K562 (cell line): ENCODE results near the gene CHST13. TPM values are rescaled to one million over a fixed set of nuclear protein-coding genes. Genes with fewer than 3 reads are reported as not detected.

Source experiments
- ATAC-seq: fragments of 200-7000 bp; cut with Tn5 transposase; 3 replicates; pipeline ENCODE4 v1.9.1; 2020; ENCODE audit warnings: moderate library complexity
- BruUV-seq: library from RNA; stranded (reverse); fragments of 400-500 nt; replicated peaks from 2 replicates; lab custom pipeline; 2021; lab: Mats Ljungman, UMichigan
- CTCF ChIA-PET: fragments of 300-600 bp; formaldehyde crosslinking; extraction: SDS; loops from one replicate; lab custom pipeline; 2021; ENCODE audit warnings: low intra/inter-chr PET ratio; lab: Yijun Ruan, JAX
- POLR2A ChIA-PET: fragments of 300-600, 350-650 bp; sonication (Branson Sonifier 250); formaldehyde crosslinking; extraction: SDS; loops from one replicate; lab custom pipeline; 2021; ENCODE audit warnings: antibody characterized with exemption, inconsistent platforms; lab: Yijun Ruan, JAX
- DNase-seq, 4 experiments: peaks; one replicate each; pipeline versions ENCODE4 v3.0.0 to v3.0.0-alpha.2; 2011 to 2018; ENCODE audit warnings: low spot score in 3 of 4, mixed read lengths in 3 of 4; ENCODE audit errors: extremely low read depth in 1 of 4
- FAIRE-seq: peaks from 2 replicates; lab custom pipeline; 2011; peaks lifted over from hg19 to GRCh38; lab: Jason Lieb, UNC
- H2AFZ ChIP-seq: 2 replicates; pipeline ENCODE4 v1.6.0; 2011; ENCODE audit warnings: low read depth, low read length, control low read depth, inconsistent platforms
- H3K27ac ChIP-seq: fragments of 200-600 bp; 3 replicates; pipeline ENCODE4 v1.8.0; 2011; ENCODE audit warnings: low read depth, mild to moderate bottlenecking, control low read depth, inconsistent platforms, low read length, moderate library complexity, mixed read lengths; ENCODE audit errors: extremely low read depth
- H3K27me3 ChIP-seq, 2 experiments: fragments of 300-600 bp in 1 of 2; 2 replicates in 1 of 2; 3 replicates in 1 of 2; pipeline versions ENCODE4 v1.6.0 to v1.8.0; 2011; ENCODE audit warnings: inconsistent platforms in 2 of 2, low read length in 2 of 2, mild to moderate bottlenecking in 1 of 2, mixed read lengths in 1 of 2, moderate library complexity in 1 of 2; ENCODE audit not compliant: control insufficient read depth in 2 of 2, insufficient read depth in 2 of 2
- H3K36me3 ChIP-seq: fragments of 300-600 bp; 3 replicates; pipeline ENCODE4 v1.8.0; 2011; ENCODE audit warnings: mild to moderate bottlenecking, low read length, inconsistent platforms; ENCODE audit not compliant: control insufficient read depth, insufficient read depth
- H3K4me1 ChIP-seq, 2 experiments: fragments of 200-600 bp in 1 of 2; replicated peaks in 1 of 2; 2 replicates in 1 of 2; 3 replicates in 1 of 2; pipeline versions ENCODE4 v1.5.1 to v1.8.0; 2011; ENCODE audit warnings: inconsistent platforms in 2 of 2, low read length in 2 of 2, mild to moderate bottlenecking in 1 of 2, mixed read lengths in 1 of 2, moderate library complexity in 1 of 2; ENCODE audit not compliant: control insufficient read depth in 2 of 2, insufficient read depth in 2 of 2
- H3K4me2 ChIP-seq: 2 replicates; pipeline ENCODE4 v1.6.1; 2011; ENCODE audit warnings: low read length, control low read depth, inconsistent platforms, mixed read lengths; ENCODE audit not compliant: insufficient read depth
- H3K4me3 ChIP-seq: fragments of 200-600 bp; sonication (generic), shearing (Covaris generic); 2 replicates; pipeline ENCODE4 v1.5.1; 2016; ENCODE audit warnings: control low read depth, inconsistent platforms
- H3K79me2 ChIP-seq: fragments of 200-600 bp; 3 replicates; pipeline ENCODE4 v1.8.0; 2011; ENCODE audit warnings: low read length, inconsistent platforms; ENCODE audit not compliant: control insufficient read depth, insufficient read depth
- H3K9ac ChIP-seq, 2 experiments: 2 replicates each; pipeline versions ENCODE4 v1.6.0 to v1.6.1; 2011; ENCODE audit warnings: low read depth in 2 of 2, low read length in 2 of 2, control low read depth in 1 of 2, inconsistent platforms in 1 of 2, mild to moderate bottlenecking in 1 of 2, mixed read lengths in 1 of 2; ENCODE audit not compliant: insufficient read depth in 1 of 2
- H3K9me1 ChIP-seq: one replicate; pipeline ENCODE4 v1.6.0; 2011; ENCODE audit warnings: inconsistent platforms, mild to moderate bottlenecking, low read length, moderate library complexity; ENCODE audit not compliant: control insufficient read depth, insufficient read depth
- H3K9me3 ChIP-seq: replicated peaks from 2 replicates; pipeline ENCODE4 v1.5.1; 2011; ENCODE audit warnings: low read depth, low read length, inconsistent platforms; ENCODE audit not compliant: control insufficient read depth, insufficient read depth
- H4K20me1 ChIP-seq: replicated peaks from 2 replicates; pipeline ENCODE4 v1.6.1; 2011; ENCODE audit warnings: low read length, inconsistent platforms, mixed read lengths; ENCODE audit not compliant: control insufficient read depth, insufficient read depth
- CC2D1A ChIP-seq: fragments of 450-650 bp; IDR thresholded peaks from 2 replicates; pipeline ENCODE4 v1.6.1; 2017; ENCODE audit warnings: mild to moderate bottlenecking
- DDX20 ChIP-seq: fragments of 450-650 bp; IDR thresholded peaks from 2 replicates; pipeline ENCODE4 v1.6.1; 2016; ENCODE audit warnings: missing genetic modification characterization, low read depth, mild to moderate bottlenecking, missing compliant biosample characterization, moderate library complexity
- E2F3 ChIP-seq: fragments of 250-450 bp; sonication (Bioruptor Pico); IDR thresholded peaks from 2 replicates; pipeline ENCODE4 v1.4.0; 2020; ENCODE audit warnings: mild to moderate bottlenecking
- GABPB2 ChIP-seq: fragments of 250-450 bp; sonication (Bioruptor Pico); conservative IDR thresholded peaks from 2 replicates; pipeline ENCODE4 v1.5.1; 2021; ENCODE audit warnings: mild to moderate bottlenecking
- HNRNPLL ChIP-seq: fragments of 200-400 bp; formaldehyde crosslinking; IDR thresholded peaks from 2 replicates; pipeline ENCODE4 v1.6.1; 2017; ENCODE audit warnings: low read length, low read depth, mild to moderate bottlenecking; ENCODE audit not compliant: poor library complexity, severe bottlenecking
- MTF1 ChIP-seq: fragments of 250-450 bp; sonication (Bioruptor Pico); IDR thresholded peaks from 2 replicates; pipeline ENCODE4 v1.9.0; 2021; ENCODE audit warnings: moderate library complexity, mild to moderate bottlenecking, inconsistent platforms, borderline replicate concordance
- NFRKB ChIP-seq: fragments of 450-650 bp; IDR thresholded peaks from 2 replicates; pipeline ENCODE4 v1.6.1; 2016; ENCODE audit warnings: low read depth
- SIN3B ChIP-seq: fragments of 450-650 bp; IDR thresholded peaks from 2 replicates; pipeline ENCODE4 v1.6.1; 2017; ENCODE audit warnings: low read depth, mild to moderate bottlenecking, moderate library complexity
- SPI1 ChIP-seq: IDR thresholded peaks from 2 replicates; pipeline ENCODE4 v1.6.1; 2011; ENCODE audit warnings: low read depth, low read length, control low read depth, borderline replicate concordance
- TAF7 ChIP-seq: fragments of 450-650 bp; IDR thresholded peaks from 2 replicates; pipeline ENCODE4 v1.6.1; 2016; ENCODE audit warnings: missing genetic modification characterization, missing compliant biosample characterization
- ZKSCAN3 ChIP-seq: fragments of 250-450 bp; sonication (Bioruptor Pico); IDR thresholded peaks from 2 replicates; pipeline ENCODE4 v1.4.0; 2020
- ZNF384 ChIP-seq: IDR thresholded peaks from 2 replicates; pipeline ENCODE4 v1.6.1; 2012; ENCODE audit warnings: low read depth, low read length, improper control_type of control experiment
- ZNF766 ChIP-seq: fragments of 200-800 bp; sonication (Bioruptor generic); conservative IDR thresholded peaks from 2 replicates; pipeline ENCODE4 v1.6.1; 2016; ENCODE audit warnings: missing genetic modification characterization, missing compliant biosample characterization
- whole genome bisulfite sequencing: fragments of 100-300 bp; shearing (Covaris generic); methylation state at CpG from one replicate; pipeline ENCODE4 v1.1.6; 2016; ENCODE audit warnings: low coverage, mixed read lengths; ENCODE audit not compliant: insufficient coverage; ENCODE audit errors: missing lambda C conversion rate; 5-methylcytosine and 5-hydroxymethylcytosine counted together
- in situ Hi-C: fragments of 300-500 bp; cut with MboI; formaldehyde crosslinking; loops from 4 replicates; pipeline ENCODE4 v1.15.0; 2018; ENCODE audit warnings: inconsistent platforms, mixed read lengths
- intact Hi-C: fragments of 100-400 bp; cut with micrococcal nuclease; formaldehyde crosslinking; loops from 2 replicates; pipeline ENCODE4 v1.14.2; 2022
- polyA plus RNA-seq, 8 experiments: library from polyadenylated mRNA; depleted of rRNA in 4 of 8; stranded (reverse) in 5 of 8; unstranded in 3 of 8; fragments of >200 nt; fragmentation: Nextera tagmentation in 2 of 8; fragmentation: Illumina TruSeq in 1 of 8; extraction: Ambion mirVana in 2 of 8; extraction: Trizol in 1 of 8; gene quantifications; 2 replicates each; pipeline versions ENCODE4 v1.2.1 to v1.2.3, GENCODE V29; 2011 to 2014; ENCODE audit warnings: inconsistent platforms in 1 of 8, missing spikeins in 1 of 8
- total RNA-seq, 7 experiments: library from RNA; depleted of rRNA in 6 of 7; stranded (reverse); fragments of >200 nt in 6 of 7; fragmentation: Illumina TruSeq in 2 of 7; extraction: Trizol in 2 of 7; gene quantifications; 2 replicates each; pipeline versions ENCODE4 v1.2.1 to v1.2.3, GENCODE V29; 2011 to 2021; ENCODE audit warnings: low replicate concordance in 1 of 7
- TF ChIP-seq, protein P1 (sequence below): fragments of 250-450 bp; sonication (Bioruptor Pico); IDR thresholded peaks from 2 replicates; pipeline ENCODE4 v1.4.0; 2020
- TF ChIP-seq, protein P2 (sequence below): fragments of 250-450 bp; sonication (Bioruptor Pico); IDR thresholded peaks from 2 replicates; pipeline ENCODE4 v1.6.1; 2021; ENCODE audit warnings: mild to moderate bottlenecking
- TF ChIP-seq, protein P3 (sequence below): IDR thresholded peaks from 2 replicates; pipeline ENCODE4 v1.6.1; 2012; ENCODE audit warnings: low read depth, low read length, improper control_type of control experiment, borderline replicate concordance

Gene CHST13
- total and polyA plus RNA-seq, 9 of the 15 experiments (the other 6 are each of a cell fraction or from before 2014, with no cell fraction given), result not detected

GRCh38 chr3:126516152-126516935, 7.6 kb upstream of the CHST13 start:
- H3K9me3 ChIP-seq, result no peaks in the 10 kb centered on the region
- no peaks in the 10 kb centered on the region for H3K9me1 ChIP-seq
- H3K4me3 ChIP-seq, result no peak overlapping the region
- H3K36me3 ChIP-seq, result no peaks in the 10 kb centered on the region
- CTCF ChIA-PET, result no interaction called here
- no peak overlapping the region for H3K4me2 ChIP-seq
- no TSS peak for BruUV-seq
- DNase-seq, result no peak
- no peak overlapping the region for H3K27ac ChIP-seq
- intact Hi-C loops (no loop called here), in situ Hi-C loops (no loop called here)
- no peak for FAIRE-seq
- H3K9ac ChIP-seq, result no peak overlapping the region
- POLR2A ChIA-PET, result no interaction called here
- H3K4me1 ChIP-seq, result no peaks in the 10 kb centered on the region
- no peaks in the 10 kb centered on the region for H4K20me1 ChIP-seq
- 0% methylated on average over 2 of the region's 6 CpGs for WGBS
- H2AFZ ChIP-seq, result no peak overlapping the region
- peaks cover 2 to 30% of the 10 kb centered on the region in 2 experiments; a peak in 3 of 5 replicates for H3K27me3 ChIP-seq
- ATAC-seq, result no peak
- no peaks in the 10 kb centered on the region for H3K79me2 ChIP-seq
- no peak for TF ChIP-seq MTF1 (CRISPR knock-in tag)
- TF ChIP-seq, protein P1, sequence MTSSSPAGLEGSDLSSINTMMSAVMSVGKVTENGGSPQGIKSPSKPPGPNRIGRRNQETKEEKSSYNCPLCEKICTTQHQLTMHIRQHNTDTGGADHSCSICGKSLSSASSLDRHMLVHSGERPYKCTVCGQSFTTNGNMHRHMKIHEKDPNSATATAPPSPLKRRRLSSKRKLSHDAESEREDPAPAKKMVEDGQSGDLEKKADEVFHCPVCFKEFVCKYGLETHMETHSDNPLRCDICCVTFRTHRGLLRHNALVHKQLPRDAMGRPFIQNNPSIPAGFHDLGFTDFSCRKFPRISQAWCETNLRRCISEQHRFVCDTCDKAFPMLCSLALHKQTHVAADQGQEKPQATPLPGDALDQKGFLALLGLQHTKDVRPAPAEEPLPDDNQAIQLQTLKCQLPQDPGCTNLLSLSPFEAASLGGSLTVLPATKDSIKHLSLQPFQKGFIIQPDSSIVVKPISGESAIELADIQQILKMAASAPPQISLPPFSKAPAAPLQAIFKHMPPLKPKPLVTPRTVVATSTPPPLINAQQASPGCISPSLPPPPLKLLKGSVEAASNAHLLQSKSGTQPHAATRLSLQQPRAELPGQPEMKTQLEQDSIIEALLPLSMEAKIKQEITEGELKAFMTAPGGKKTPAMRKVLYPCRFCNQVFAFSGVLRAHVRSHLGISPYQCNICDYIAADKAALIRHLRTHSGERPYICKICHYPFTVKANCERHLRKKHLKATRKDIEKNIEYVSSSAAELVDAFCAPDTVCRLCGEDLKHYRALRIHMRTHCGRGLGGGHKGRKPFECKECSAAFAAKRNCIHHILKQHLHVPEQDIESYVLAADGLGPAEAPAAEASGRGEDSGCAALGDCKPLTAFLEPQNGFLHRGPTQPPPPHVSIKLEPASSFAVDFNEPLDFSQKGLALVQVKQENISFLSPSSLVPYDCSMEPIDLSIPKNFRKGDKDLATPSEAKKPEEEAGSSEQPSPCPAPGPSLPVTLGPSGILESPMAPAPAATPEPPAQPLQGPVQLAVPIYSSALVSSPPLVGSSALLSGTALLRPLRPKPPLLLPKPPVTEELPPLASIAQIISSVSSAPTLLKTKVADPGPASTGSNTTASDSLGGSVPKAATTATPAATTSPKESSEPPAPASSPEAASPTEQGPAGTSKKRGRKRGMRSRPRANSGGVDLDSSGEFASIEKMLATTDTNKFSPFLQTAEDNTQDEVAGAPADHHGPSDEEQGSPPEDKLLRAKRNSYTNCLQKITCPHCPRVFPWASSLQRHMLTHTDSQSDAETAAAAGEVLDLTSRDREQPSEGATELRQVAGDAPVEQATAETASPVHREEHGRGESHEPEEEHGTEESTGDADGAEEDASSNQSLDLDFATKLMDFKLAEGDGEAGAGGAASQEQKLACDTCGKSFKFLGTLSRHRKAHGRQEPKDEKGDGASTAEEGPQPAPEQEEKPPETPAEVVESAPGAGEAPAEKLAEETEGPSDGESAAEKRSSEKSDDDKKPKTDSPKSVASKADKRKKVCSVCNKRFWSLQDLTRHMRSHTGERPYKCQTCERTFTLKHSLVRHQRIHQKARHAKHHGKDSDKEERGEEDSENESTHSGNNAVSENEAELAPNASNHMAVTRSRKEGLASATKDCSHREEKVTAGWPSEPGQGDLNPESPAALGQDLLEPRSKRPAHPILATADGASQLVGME (CRISPR knock-in tag), result no peak
- TF ChIP-seq DDX20 (tag), result no peak
- no peak for TF ChIP-seq E2F3 (CRISPR knock-in tag)
- TF ChIP-seq GABPB2 (CRISPR knock-in tag), result no peak
- TF ChIP-seq, protein P2, sequence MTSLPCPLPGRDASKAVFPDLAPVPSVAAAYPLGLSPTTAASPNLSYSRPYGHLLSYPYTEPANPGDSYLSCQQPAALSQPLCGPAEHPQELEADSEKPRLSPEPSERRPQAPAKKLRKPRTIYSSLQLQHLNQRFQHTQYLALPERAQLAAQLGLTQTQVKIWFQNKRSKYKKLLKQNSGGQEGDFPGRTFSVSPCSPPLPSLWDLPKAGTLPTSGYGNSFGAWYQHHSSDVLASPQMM, result no peak
- no peak for TF ChIP-seq SPI1
- TF ChIP-seq, protein P3, sequence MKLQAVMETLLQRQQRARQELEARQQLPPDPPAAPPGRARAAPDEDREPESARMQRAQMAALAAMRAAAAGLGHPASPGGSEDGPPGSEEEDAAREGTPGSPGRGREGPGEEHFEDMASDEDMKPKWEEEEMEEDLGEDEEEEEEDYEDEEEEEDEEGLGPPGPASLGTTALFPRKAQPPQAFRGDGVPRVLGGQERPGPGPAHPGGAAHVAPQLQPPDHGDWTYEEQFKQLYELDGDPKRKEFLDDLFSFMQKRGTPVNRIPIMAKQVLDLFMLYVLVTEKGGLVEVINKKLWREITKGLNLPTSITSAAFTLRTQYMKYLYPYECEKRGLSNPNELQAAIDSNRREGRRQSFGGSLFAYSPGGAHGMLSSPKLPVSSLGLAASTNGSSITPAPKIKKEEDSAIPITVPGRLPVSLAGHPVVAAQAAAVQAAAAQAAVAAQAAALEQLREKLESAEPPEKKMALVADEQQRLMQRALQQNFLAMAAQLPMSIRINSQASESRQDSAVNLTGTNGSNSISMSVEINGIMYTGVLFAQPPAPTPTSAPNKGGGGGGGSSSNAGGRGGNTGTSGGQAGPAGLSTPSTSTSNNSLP, result no peak
- no peak for TF ChIP-seq TAF7 (tag)
- TF ChIP-seq ZKSCAN3 (CRISPR knock-in tag), result no peak
- TF ChIP-seq NFRKB, result no peak
- TF ChIP-seq HNRNPLL, result no peak
- no peak for TF ChIP-seq ZNF766 (CRISPR knock-in tag)
- TF ChIP-seq CC2D1A, result no peak
- TF ChIP-seq SIN3B, result no peak
- no peak for TF ChIP-seq ZNF384
